HL-60 (cell line): ENCODE data around the gene DTYMK.

ENCODE experiments used
- DNase-seq, 2 experiments: peaks; one replicate each; pipeline ENCODE4 v3.0.0-alpha.2; 2010 to 2020; ENCODE audit warnings: low read depth in 1 of 2, low spot score in 1 of 2
- H3K27ac ChIP-seq: fragments of 250-450 bp; sonication (Bioruptor Pico); replicated peaks from 2 replicates; pipeline ENCODE4 v1.5.1; 2020; ENCODE audit warnings: mild to moderate bottlenecking, moderate library complexity
- H3K27me3 ChIP-seq: fragments of 250-450 bp; sonication (Bioruptor Pico); 2 replicates; pipeline ENCODE4 v1.5.1; 2021; ENCODE audit warnings: mild to moderate bottlenecking, moderate library complexity; ENCODE audit not compliant: insufficient read depth, poor library complexity, severe bottlenecking
- H3K4me3 ChIP-seq: replicated peaks from 2 replicates; pipeline ENCODE4 v1.5.1; 2011; ENCODE audit warnings: mild to moderate bottlenecking, control low read depth, low read length; ENCODE audit not compliant: insufficient read depth
- GABPA ChIP-seq: IDR thresholded peaks from 2 replicates; pipeline ENCODE4 v1.6.1; 2012; ENCODE audit warnings: low read depth
- POLR2AphosphoS5 ChIP-seq: IDR thresholded peaks from 2 replicates; pipeline ENCODE4 v1.6.1; 2012; ENCODE audit warnings: low read depth
- SPI1 ChIP-seq: IDR thresholded peaks from 2 replicates; pipeline ENCODE4 v1.6.1; 2012; ENCODE audit warnings: low read depth, mild to moderate bottlenecking, borderline replicate concordance
- TF ChIP-seq, protein P1 (sequence below): IDR thresholded peaks from one replicate; pipeline ENCODE4 v1.5.1; 2011; ENCODE audit warnings: low read length, control low read depth, inconsistent platforms; ENCODE audit not compliant: insufficient read depth
- TF ChIP-seq, protein P2 (sequence below): IDR thresholded peaks from 2 replicates; pipeline ENCODE4 v1.6.1; 2012; ENCODE audit warnings: low read depth; ENCODE audit not compliant: insufficient replicate concordance

DTYMK gene

DNA sequence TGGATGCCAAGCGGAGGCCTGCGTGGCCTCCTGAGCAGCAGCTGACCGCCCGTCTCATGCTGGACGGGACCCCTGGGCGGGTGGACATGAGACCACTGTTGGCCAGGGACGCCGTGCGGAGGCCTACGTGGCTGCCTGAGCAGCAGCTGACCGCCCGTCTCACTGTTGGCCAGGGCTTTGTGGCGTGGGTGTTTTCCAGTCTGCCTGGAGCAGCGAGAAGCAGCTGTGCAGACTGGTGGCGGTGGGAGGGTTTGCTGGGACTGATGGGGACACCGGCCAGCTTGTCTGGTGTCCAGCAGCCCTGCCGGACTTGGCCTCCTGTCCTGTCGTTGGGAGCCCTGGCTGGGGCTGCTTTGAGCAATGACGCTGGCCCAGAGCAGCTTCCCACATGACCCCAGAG lies 42.0 kb upstream of the DTYMK start:
- no peak overlapping the region for H3K4me3 ChIP-seq
- TF ChIP-seq, protein P1, sequence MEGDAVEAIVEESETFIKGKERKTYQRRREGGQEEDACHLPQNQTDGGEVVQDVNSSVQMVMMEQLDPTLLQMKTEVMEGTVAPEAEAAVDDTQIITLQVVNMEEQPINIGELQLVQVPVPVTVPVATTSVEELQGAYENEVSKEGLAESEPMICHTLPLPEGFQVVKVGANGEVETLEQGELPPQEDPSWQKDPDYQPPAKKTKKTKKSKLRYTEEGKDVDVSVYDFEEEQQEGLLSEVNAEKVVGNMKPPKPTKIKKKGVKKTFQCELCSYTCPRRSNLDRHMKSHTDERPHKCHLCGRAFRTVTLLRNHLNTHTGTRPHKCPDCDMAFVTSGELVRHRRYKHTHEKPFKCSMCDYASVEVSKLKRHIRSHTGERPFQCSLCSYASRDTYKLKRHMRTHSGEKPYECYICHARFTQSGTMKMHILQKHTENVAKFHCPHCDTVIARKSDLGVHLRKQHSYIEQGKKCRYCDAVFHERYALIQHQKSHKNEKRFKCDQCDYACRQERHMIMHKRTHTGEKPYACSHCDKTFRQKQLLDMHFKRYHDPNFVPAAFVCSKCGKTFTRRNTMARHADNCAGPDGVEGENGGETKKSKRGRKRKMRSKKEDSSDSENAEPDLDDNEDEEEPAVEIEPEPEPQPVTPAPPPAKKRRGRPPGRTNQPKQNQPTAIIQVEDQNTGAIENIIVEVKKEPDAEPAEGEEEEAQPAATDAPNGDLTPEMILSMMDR: no peak
- TF ChIP-seq SPI1 (no peak), POLR2AphosphoS5 (no peak), GABPA (no peak)
- TF ChIP-seq, protein P2, sequence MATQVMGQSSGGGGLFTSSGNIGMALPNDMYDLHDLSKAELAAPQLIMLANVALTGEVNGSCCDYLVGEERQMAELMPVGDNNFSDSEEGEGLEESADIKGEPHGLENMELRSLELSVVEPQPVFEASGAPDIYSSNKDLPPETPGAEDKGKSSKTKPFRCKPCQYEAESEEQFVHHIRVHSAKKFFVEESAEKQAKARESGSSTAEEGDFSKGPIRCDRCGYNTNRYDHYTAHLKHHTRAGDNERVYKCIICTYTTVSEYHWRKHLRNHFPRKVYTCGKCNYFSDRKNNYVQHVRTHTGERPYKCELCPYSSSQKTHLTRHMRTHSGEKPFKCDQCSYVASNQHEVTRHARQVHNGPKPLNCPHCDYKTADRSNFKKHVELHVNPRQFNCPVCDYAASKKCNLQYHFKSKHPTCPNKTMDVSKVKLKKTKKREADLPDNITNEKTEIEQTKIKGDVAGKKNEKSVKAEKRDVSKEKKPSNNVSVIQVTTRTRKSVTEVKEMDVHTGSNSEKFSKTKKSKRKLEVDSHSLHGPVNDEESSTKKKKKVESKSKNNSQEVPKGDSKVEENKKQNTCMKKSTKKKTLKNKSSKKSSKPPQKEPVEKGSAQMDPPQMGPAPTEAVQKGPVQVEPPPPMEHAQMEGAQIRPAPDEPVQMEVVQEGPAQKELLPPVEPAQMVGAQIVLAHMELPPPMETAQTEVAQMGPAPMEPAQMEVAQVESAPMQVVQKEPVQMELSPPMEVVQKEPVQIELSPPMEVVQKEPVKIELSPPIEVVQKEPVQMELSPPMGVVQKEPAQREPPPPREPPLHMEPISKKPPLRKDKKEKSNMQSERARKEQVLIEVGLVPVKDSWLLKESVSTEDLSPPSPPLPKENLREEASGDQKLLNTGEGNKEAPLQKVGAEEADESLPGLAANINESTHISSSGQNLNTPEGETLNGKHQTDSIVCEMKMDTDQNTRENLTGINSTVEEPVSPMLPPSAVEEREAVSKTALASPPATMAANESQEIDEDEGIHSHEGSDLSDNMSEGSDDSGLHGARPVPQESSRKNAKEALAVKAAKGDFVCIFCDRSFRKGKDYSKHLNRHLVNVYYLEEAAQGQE: no peak
- H3K27me3 ChIP-seq: no peaks in the 10 kb centered on the region
- no peak for DNase-seq
- H3K27ac ChIP-seq: no peak overlapping the region

- TF ChIP-seq SPI1 (no peak), POLR2AphosphoS5 (no peak), GABPA (no peak)
- TF ChIP-seq, protein P1: no peak
- H3K4me3 ChIP-seq: no peak overlapping the region
- no peak overlapping the region for H3K27ac ChIP-seq
- no peak for DNase-seq
- H3K27me3 ChIP-seq: no peaks in the 10 kb centered on the region
Observed at GRCh38 chr2:241728000-241728399, 41.4 kb upstream of the DTYMK start.

DNA sequence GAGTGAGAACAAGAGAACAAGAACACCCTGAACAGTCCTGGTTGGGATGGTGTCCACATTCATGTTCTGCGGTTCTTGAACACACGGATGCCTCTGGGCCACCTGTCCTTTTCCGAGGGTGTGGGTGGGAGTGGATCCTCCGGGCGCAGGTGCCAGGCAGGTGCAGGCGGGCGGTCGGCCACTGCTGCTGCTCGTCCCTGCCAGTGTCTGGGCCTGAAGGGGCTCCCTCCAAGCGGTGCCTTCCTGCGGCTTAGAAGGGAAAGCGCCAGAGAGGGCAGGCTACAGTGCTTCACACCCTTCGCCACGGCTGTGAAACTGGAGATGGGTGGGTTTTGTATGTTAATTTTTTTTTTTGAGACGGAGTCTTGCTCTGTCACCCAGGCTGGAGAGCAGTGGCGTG lies 39.8 kb upstream of the DTYMK start:
- no peak overlapping the region for H3K27ac ChIP-seq
- no peak for DNase-seq
- TF ChIP-seq POLR2AphosphoS5 (no peak), GABPA (no peak)
- no peaks in the 10 kb centered on the region for H3K27me3 ChIP-seq
- no peak overlapping the region for H3K4me3 ChIP-seq

DNA sequence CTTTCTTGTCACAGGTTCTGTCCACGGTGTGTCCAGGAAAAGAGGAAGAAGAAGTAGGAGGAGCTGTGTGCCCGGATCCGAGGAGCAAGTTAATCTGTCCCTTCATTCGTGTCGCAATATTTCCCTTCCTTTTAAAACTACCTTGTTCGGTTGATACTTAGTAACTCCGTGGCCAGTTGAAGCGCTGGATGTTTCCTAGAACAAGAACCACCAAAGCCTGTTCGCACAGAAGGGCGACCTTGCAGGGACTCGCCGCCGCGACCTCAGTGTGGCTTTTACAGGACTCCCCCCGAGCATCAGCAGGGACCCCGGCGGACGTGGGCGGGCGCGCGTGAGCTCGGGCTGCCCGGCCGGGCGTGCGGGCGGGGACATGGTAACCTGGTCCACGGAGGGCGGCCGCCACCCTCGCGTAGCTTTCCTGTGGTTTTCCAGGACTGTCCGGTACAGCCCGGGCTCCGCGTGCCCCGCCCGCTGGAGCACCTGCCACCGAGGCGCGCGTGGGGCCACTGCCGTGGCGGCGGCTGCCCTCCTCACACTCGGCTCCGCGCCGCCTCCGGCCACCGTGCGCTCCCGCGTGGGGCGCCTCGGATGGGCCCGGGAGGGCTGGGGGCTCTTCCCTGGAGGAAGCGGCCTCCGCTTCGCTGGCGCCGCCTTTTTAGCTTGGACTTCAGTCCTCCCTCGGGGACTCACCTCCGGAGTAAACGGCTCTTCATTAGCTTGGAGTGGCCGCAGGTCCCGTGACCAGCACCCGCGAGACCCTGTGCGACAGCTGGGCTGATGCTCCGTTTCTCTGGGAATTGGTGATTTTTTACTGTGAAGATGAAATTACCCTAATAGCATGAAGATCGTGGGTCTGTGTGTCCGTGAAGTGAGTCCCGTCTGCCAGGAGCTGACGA lies 38.6 kb upstream of the DTYMK start:
- Histone ChIP-seq H3K27me3 (no peaks in the 10 kb centered on the region), H3K4me3 (no peak overlapping the region), H3K27ac (no peak overlapping the region)
- TF ChIP-seq, protein P2: no peak
- TF ChIP-seq GABPA (no peak), SPI1 (no peak), POLR2AphosphoS5 (peak; percentile 28; the same call in 1 of the 2 replicates)
- TF ChIP-seq, protein P1: no peak
- DNase-seq: peak; percentile 26 to 42
